Naive B cell (primary cell): ENCODE measurements around the gene H1-8. TPM values are rescaled to one million over a fixed set of nuclear protein-coding genes. Genes with fewer than 3 reads are reported as not detected.

ENCODE experiments used
- ATAC-seq, 2 donors: fragments of 150-1000 bp; cut with Tn5 transposase; 2 replicates each; pipeline ENCODE4 v1.10.0; 2021; ENCODE audit warnings: low read depth in 2 of 2, mild to moderate bottlenecking in 2 of 2, moderate library complexity in 2 of 2
- DNase-seq: peaks from one replicate; pipeline ENCODE4 v3.0.0; 2022
- H3K27ac Mint-ChIP-seq, 6 donors: one replicate each; pipeline ENCODE4 v1.8.0; 2020 to 2022; ENCODE audit warnings: mild to moderate bottlenecking in 6 of 6, mixed read lengths in 6 of 6, moderate library complexity in 5 of 6, inconsistent platforms in 2 of 6
- H3K27me3 Mint-ChIP-seq, 3 donors: one replicate each; pipeline ENCODE4 v1.8.0; 2021 to 2022; ENCODE audit warnings: mixed read lengths in 3 of 3, mild to moderate bottlenecking in 1 of 3
- H3K36me3 Mint-ChIP-seq, 2 donors: one replicate each; pipeline ENCODE4 v1.8.0; 2020 to 2022; ENCODE audit warnings: mixed read lengths in 2 of 2, inconsistent platforms in 1 of 2, mild to moderate bottlenecking in 1 of 2
- H3K4me1 Mint-ChIP-seq, 3 donors: one replicate each; pipeline ENCODE4 v1.8.0; 2020 to 2022; ENCODE audit warnings: mixed read lengths in 3 of 3, inconsistent platforms in 1 of 3, mild to moderate bottlenecking in 1 of 3, moderate library complexity in 1 of 3
- H3K4me3 Mint-ChIP-seq, 8 donors: one replicate each; pipeline ENCODE4 v1.8.0; 2020 to 2022; ENCODE audit warnings: mild to moderate bottlenecking in 8 of 8, mixed read lengths in 8 of 8, moderate library complexity in 8 of 8, inconsistent platforms in 2 of 8
- H3K9me3 Mint-ChIP-seq, 7 donors: one replicate each; pipeline ENCODE4 v1.8.0; 2020 to 2022; ENCODE audit warnings: mixed read lengths in 7 of 7, mild to moderate bottlenecking in 5 of 7, inconsistent platforms in 2 of 7, moderate library complexity in 1 of 7
- polyA plus RNA-seq, 6 donors: library from polyadenylated mRNA; unstranded; fragments of 300-500 nt; fragmentation: Illumina TruSeq; gene quantifications; one replicate each; pipeline ENCODE4 v1.2.3, GENCODE V29; 2021; ENCODE audit warnings: low read depth in 6 of 6

H1-8 gene
- polyA plus RNA-seq, 6 donors from 2014 or later: not detected

DNA sequence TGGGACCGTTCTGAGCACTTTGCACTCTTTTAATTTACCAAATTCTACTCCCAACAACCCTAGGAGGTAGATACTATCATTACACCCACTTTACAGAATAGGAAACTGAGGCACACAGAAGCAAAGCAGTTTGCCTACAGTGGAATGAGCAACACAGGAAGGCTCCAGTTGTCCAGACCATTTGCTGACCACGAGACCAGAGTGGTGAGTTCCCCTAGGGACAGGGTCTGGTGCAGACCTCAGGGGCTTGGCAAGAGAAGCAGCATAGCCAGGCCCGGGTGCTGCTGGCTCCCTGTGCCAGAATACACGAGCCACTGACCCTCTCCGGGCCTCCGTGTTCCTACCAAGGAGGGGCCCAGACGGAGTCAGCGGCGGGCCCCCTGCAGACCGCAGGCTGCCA lies 37.0 kb downstream of the H1-8 start:
- no peaks in the 10 kb centered on the region for H3K36me3 Mint-ChIP-seq
- no peak for ATAC-seq
- H3K4me3 Mint-ChIP-seq: no peak overlapping the region
- H3K9me3 Mint-ChIP-seq: no peaks in the 10 kb centered on the region
- peak overlapping the region in 1 of 6 donors; percentile 95 for H3K27ac Mint-ChIP-seq
- H3K27me3 Mint-ChIP-seq: no peaks in the 10 kb centered on the region
- DNase-seq: no peak
- peaks cover 36 to 51% (median 42%) of the 10 kb centered on the region in 3 donors for H3K4me1 Mint-ChIP-seq

DNA sequence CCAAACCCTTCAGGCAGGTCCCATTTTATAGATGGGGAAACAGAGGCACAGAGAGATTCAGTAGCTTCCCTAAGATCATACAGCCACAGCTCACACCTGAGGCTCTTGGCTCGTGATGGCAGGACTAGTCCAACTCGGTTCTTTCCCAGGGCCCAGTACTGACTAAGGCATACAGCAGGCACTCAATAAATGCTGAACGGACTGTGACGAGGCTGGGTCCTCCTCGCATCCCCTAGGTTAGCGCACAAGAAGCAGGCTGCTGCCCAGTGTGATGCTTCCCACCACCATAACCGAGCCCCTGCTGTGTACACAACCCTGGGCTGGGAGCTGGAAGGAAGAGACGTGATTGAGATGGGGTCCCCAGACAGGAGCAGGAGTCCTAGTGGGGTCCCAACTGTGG lies 38.6 kb downstream of the H1-8 start:
- Mint-ChIP-seq H3K4me1 (peaks cover 23 to 36% (median 26%) of the 10 kb centered on the region in 3 donors), H3K4me3 (no peak overlapping the region), H3K9me3 (peaks cover 0 to 3% (median 0%) of the 10 kb centered on the region in 7 donors), H3K36me3 (no peaks in the 10 kb centered on the region), H3K27me3 (no peaks in the 10 kb centered on the region), H3K27ac (peak overlapping the region in 2 of 6 donors; percentile 61 to 86)
- DNase-seq (no peak), ATAC-seq (no peak)

DNA sequence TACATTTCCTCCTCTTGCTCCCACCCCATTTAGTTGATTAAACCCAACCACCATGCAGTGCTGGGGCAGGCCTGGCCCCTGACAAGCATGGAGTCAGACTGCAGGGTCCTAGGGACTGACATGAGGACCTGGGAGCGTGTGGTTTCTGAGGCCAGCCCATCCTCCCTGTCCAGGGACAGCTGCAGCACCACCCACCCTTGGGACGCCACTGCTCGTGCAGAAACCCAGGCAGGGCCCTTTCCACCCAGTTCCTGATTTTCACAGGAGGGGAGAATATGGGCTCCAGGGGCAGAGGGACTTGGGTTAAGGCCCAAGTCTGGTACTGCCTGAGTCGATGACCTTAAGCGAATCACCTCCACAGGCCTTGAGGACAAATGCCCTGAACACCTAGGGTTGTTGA lies 39.8 kb downstream of the H1-8 start:
- H3K27me3 Mint-ChIP-seq: no peaks in the 10 kb centered on the region
- peak overlapping the region in 1 of 6 donors; percentile 68 for H3K27ac Mint-ChIP-seq
- H3K9me3 Mint-ChIP-seq: peaks cover 0 to 3% (median 0%) of the 10 kb centered on the region in 7 donors
- H3K4me1 Mint-ChIP-seq: peaks cover 18 to 24% (median 18%) of the 10 kb centered on the region in 3 donors
- DNase-seq (no peak), ATAC-seq (no peak)
- H3K36me3 Mint-ChIP-seq: no peaks in the 10 kb centered on the region
- no peak overlapping the region for H3K4me3 Mint-ChIP-seq

DNA sequence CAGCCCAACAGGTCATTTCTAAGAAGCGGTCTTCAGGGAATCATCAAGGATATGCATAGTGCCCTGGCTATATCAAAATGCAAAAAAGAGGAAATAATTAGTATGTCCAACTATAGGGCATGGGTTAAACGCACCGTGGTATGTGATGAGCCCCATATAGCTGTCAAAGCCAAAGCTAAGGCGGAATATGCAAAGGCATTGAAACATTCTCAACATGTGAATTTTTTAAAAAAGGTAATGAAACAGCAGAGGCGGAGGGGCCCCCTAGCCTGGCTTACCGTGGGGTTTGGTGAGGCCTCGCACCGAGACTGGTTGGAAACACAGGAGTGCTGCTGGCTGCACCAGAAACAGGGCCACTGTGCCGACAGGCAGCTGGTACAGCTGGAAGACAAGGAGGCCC lies 40.3 kb downstream of the H1-8 start:
- Mint-ChIP-seq H3K4me1 (peaks cover 13 to 19% (median 13%) of the 10 kb centered on the region in 3 donors), H3K4me3 (no peak overlapping the region), H3K27ac (peak overlapping the region in 1 of 6 donors; percentile 9), H3K36me3 (no peaks in the 10 kb centered on the region), H3K9me3 (peaks cover 0 to 3% (median 0%) of the 10 kb centered on the region in 7 donors), H3K27me3 (no peaks in the 10 kb centered on the region)
- no peak for DNase-seq
- ATAC-seq: no peak

DNA sequence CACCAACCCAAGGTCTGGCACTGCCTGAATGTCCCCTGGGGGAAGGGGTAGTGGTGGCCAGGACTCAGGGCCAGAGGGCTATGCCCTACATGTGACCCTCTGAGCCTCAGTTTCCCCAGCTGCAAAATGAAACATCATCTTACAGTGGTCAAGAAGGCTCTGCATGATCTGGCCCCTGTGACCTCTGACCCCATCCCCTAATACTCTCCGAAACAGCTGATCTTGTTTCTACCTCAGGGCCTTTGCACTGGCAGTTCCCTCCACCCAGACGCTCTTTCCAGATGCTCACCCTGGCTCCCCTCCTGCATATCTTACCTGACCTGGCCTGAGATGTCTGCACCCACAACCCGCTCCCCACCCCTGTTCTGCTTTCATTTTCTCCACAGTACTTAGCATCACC lies 41.7 kb downstream of the H1-8 start:
- H3K4me1 Mint-ChIP-seq: peaks cover 2 to 6% (median 4%) of the 10 kb centered on the region in 3 donors
- H3K36me3 Mint-ChIP-seq: no peaks in the 10 kb centered on the region
- H3K9me3 Mint-ChIP-seq: peaks cover 0 to 3% (median 0%) of the 10 kb centered on the region in 7 donors
- peak overlapping the region in 1 of 6 donors; percentile 61 for H3K27ac Mint-ChIP-seq
- ATAC-seq (no peak), DNase-seq (no peak)
- no peak overlapping the region for H3K4me3 Mint-ChIP-seq
- no peaks in the 10 kb centered on the region for H3K27me3 Mint-ChIP-seq

DNA sequence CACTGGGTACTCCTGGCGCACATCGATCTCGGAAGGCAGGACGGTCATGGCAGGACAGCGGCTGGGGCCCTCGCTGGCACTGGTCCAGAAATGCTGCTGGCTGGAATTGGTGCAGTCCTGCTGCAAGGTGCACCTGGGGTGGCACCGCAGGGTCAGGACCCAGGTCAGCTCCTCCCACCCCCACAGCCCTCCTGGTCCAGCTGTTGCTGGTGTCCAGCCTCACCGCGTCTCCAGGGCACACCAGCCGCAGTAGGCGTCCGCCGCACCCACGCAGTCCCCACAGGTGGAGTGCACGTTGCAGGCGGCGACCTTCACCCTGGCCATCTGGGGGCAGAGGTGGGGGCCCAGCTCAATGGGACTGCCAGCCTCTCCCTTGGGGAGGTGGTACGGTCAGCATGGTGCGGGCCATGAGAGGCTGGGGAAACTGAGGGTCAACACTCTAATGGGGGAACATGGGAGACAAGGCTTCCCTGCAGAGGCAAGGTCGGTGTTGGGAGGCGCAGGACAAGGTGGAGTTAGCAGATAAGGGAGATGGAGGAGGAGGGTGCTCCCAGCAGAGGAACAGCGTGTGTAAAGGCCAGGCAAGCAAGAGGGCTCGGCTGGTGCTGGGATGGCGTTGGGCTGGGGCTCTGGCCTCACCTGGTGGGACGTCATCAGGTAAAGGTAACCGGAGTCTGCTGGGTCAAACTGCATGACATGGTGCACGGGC lies 43.1 kb downstream of the H1-8 start:
- ATAC-seq (no peak), DNase-seq (no peak)
- Mint-ChIP-seq H3K4me3 (no peak overlapping the region), H3K9me3 (peaks cover 0 to 3% (median 0%) of the 10 kb centered on the region in 7 donors), H3K27me3 (no peaks in the 10 kb centered on the region), H3K4me1 (peaks cover 0 to 5% (median 4%) of the 10 kb centered on the region in 3 donors), H3K27ac (peak overlapping the region in 1 of 6 donors; percentile 38), H3K36me3 (no peaks in the 10 kb centered on the region)

DNA sequence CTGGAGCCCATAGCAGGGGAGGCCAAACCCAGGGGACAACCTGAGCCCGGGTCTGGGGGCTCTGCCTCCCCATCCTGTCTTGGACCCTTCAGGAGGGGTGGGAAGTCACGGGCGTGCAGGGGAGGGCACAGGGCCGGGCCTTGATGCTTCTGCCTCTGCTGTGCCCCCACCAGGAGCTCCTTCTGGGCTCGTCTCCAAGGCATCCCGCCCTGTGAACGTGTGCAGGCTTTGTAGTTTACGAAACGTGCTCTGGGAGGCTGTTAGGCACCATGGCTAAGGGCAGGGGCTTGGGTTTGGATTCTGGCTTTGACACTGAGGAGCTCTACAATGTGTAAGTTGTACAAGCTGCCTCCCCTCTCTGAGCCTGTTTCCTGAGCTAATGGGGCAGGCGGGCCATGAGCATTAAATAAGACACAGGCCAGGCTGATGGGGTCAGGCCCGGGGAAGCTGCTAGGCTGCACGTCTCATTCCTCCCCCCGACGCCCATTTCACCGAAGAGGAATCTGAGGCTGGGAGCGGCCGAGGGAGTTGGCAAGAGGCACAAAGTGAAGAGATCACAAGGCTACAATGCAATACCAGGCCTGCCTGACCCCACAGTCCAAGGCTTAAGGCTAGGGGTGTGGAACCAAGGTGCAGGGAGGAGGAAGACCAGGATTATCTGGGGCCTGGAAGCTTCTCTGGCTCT lies 43.9 kb downstream of the H1-8 start:
- peaks cover 4 to 9% (median 4%) of the 10 kb centered on the region in 3 donors for H3K4me1 Mint-ChIP-seq
- ATAC-seq (no peak), DNase-seq (no peak)
- H3K36me3 Mint-ChIP-seq: no peaks in the 10 kb centered on the region
- peaks cover 0 to 6% (median 4%) of the 10 kb centered on the region in 3 donors for H3K27me3 Mint-ChIP-seq
- H3K9me3 Mint-ChIP-seq: peaks cover 0 to 3% (median 0%) of the 10 kb centered on the region in 7 donors
- no peak overlapping the region for H3K4me3 Mint-ChIP-seq
- peak overlapping the region in 1 of 6 donors; percentile 5 for H3K27ac Mint-ChIP-seq

DNA sequence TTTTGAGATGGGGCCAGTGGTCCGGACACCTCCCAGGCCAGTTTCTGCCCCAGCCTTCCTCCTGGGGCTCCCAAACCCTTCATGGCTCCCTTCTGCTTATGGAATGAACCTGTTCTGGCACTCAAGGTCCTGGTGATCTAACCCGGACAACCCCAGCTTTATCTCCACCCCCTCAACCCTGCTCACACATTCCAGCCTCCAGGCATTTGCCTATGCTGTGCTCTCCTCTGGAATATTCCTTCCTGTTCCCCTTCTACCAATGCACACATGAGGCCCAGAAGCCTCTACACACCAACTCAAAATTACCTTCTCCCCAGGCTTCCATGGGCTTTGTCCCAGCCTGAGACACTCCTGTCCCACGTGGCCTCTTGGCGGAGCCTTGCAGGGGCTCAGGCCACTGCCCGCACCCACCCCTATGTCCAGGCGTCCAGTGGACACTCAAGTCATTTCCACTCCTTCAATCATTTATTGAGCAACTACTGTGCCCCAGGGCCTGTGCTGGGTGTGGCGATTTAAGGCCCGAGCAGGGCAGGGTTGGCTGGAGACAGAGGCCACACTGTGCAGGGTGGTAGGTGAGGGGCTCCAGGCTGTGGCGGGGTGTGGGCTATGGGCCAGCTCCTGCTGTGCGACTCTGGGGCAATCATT lies 44.7 kb downstream of the H1-8 start:
- no peak overlapping the region for H3K4me3 Mint-ChIP-seq
- H3K27ac Mint-ChIP-seq: no peak overlapping the region
- peaks cover 0 to 3% (median 0%) of the 10 kb centered on the region in 7 donors for H3K9me3 Mint-ChIP-seq
- H3K36me3 Mint-ChIP-seq: no peaks in the 10 kb centered on the region
- peaks cover 4 to 11% (median 8%) of the 10 kb centered on the region in 3 donors for H3K4me1 Mint-ChIP-seq
- DNase-seq: no peak
- ATAC-seq: no peak
- H3K27me3 Mint-ChIP-seq: peaks cover 0 to 7% (median 7%) of the 10 kb centered on the region in 3 donors

DNA sequence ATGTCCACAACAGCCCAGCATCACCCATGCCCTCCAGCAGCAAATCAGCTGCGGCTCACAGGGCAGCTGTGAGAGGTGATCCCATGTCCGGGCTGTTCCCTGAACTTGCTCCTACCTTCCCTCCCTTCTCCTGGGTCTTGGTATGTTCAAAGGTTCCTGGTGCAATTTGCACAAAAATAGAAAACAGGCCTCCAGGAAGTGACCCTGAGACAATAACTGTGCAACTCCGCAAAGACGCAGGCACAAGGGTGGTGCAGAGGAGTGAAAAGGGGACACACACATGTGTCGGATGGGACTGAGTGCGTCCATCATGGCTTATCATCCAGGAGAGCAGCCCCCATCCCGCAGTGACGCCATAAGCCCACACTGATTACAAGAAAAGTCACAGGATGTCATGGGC lies 47.2 kb downstream of the H1-8 start:
- ATAC-seq (no peak), DNase-seq (no peak)
- Mint-ChIP-seq H3K36me3 (no peaks in the 10 kb centered on the region), H3K27ac (peak overlapping the region in 1 of 6 donors; percentile 37), H3K4me3 (peak overlapping the region in 2 of 8 donors; percentile 9 to 61), H3K4me1 (peaks cover 12 to 27% (median 23%) of the 10 kb centered on the region in 3 donors), H3K9me3 (peaks cover 0 to 3% (median 0%) of the 10 kb centered on the region in 7 donors), H3K27me3 (peaks cover 13 to 28% (median 13%) of the 10 kb centered on the region in 3 donors)

DNA sequence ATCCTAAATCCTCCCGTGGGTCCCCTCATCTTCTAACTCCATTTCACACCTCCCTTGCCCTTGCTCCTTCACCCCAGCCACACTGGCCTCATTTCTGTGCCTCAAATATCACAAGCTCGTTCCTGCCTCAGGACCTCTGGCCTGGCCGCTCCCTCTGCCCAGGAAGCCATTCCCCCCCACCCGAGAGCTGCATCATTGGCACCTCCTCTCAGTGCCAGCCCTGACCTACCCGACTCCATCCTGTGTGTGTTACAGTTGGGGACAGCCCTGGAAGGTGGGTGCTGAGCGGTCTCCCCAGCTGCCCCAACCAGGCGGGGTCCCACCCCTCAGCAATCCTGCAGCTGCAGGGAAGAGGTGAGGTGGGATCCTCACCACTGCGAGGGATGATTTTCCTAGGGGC lies 49.0 kb downstream of the H1-8 start:
- Mint-ChIP-seq H3K4me1 (peaks cover 12 to 27% (median 23%) of the 10 kb centered on the region in 3 donors), H3K9me3 (no peaks in the 10 kb centered on the region), H3K36me3 (no peaks in the 10 kb centered on the region), H3K27me3 (peaks cover 13 to 30% (median 13%) of the 10 kb centered on the region in 3 donors), H3K27ac (peak overlapping the region in 2 of 6 donors; percentile 38 to 49), H3K4me3 (peak overlapping the region in 4 of 8 donors; percentile 16 to 73 (median 62))
- DNase-seq: no peak
- no peak for ATAC-seq

DNA sequence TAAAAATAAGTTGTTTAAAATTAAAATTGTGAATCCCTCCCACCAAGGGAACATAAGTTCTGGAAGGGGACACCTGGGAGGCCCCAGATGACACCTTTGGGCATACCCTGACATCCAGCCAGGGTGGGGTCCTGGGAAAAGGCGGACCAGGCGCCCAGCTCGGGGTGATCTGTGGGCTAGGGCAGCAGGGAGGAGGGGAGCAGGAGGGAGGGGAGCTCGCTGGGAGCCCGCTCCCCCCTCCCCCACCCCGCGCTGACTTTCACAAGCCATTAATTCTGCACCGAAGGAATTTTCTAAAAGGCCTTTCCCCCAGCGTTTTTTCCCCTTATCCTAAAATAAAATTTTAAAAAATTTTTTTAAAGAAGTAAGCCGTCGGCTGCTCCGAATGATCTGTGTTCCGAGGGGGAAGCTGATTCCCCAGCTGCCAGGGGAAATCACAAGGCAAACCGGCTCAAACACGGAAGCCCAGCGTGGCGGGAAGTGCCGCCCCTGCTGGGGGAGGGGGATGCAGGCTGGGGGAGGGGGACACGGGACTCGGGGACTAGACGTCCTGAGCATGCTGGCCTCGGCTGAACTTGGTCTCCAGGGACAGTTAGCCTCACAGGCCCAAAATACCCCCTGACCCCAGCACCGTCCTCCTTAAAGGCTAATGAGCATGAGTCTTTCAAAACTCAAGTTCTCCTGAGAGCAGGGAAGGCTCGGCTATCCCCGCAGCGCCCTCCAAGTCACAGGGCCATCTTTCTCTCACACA lies 49.6 kb downstream of the H1-8 start:
- Mint-ChIP-seq H3K9me3 (no peaks in the 10 kb centered on the region), H3K4me3 (peak overlapping the region in 7 of 8 donors; percentile 25 to 85 (median 57)), H3K36me3 (no peaks in the 10 kb centered on the region), H3K4me1 (peaks cover 12 to 27% (median 23%) of the 10 kb centered on the region in 3 donors), H3K27me3 (peaks cover 13 to 30% (median 13%) of the 10 kb centered on the region in 3 donors), H3K27ac (peak overlapping the region in 2 of 6 donors; percentile 32 to 67)
- ATAC-seq: peak in 1 of 2 donors; percentile 40
- DNase-seq: no peak

DNA sequence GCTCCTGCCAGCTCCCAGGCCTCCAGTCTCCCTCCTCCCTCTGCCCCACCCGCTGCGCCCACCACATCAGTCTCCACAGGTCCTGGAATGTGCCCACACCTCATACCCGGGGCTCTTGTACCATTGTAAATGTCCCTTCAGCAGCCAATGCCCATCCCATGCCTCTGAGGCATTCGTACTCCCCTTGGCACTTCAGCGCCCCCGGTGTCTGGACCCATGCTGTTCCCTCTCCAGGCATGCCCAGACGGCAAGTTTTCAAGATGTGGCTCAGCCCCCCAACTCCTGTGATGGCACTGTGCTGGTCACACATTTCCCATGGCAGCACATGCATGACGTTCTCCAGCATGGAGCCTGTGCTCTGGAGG lies 50.2 kb downstream of the H1-8 start:
- Mint-ChIP-seq H3K27ac (peak overlapping the region in 2 of 6 donors; percentile 32 to 67), H3K4me1 (peaks cover 15 to 27% (median 23%) of the 10 kb centered on the region in 3 donors), H3K27me3 (peaks cover 13 to 33% (median 18%) of the 10 kb centered on the region in 3 donors), H3K4me3 (peak overlapping the region in 7 of 8 donors; percentile 49 to 90 (median 65)), H3K36me3 (no peaks in the 10 kb centered on the region), H3K9me3 (no peaks in the 10 kb centered on the region)
- ATAC-seq (no peak), DNase-seq (no peak)
